ENCODE data around the gene GLI1.

Gene GLI1

DNA sequence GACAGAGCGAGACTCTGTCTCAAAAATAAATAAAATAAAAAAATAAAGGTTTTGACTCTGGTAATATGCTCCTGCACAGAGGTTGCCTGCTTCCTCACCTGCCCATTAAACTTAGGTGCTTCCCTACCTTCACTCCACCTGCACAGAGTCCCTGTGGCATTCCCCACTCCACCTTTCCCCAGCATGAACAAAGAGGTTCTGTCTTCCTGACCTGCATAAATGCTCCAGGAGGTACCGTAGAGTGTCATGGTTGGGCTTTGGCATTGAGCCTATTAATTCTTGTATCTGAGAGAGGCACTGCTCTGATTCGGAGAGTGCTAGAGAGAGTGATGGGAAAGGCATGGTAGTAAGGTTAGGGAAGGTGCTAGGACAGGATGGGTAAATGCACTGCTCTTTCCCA is 13.8 kb downstream of the GLI1 start:
- DNase-seq (ENCODE audit: insufficient read length) (no peak), FAIRE-seq (no peak)
- TF ChIP-seq POLR2A (IDR thresholded peaks at IDR 0.05; ENCODE audit: low read depth, low read length), result no peak
- no peak for TF ChIP-seq POLR2AphosphoS5 (IDR thresholded peaks at IDR 0.05; ENCODE audit: low read depth, low read length)
- TF ChIP-seq TAF1 (IDR thresholded peaks at IDR 0.05; ENCODE audit: borderline replicate concordance, low read depth, low read length), result no peak

DNA sequence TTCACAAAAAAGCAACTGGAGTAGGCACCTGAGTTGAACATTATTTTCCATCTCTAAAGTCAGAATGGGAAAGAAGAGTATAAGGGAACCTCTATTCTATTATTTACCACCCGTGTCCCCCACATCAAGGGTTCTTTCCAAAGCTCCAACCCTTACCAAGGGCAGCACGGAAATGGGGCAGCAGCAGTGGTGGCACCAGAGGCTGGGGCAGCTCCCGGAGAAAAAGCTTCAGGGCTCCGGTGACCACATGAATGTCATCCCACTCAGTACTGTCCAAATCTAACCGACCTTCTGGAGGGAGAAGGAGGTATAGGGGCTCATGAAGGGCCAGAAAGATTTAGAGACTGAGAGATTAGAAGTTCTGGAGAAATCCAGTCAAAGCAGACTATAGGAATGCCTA is 14.3 kb downstream of the GLI1 start:
- TF ChIP-seq POLR2AphosphoS5 (IDR thresholded peaks at IDR 0.05; ENCODE audit: low read depth, low read length) (no peak), POLR2A (IDR thresholded peaks at IDR 0.05; ENCODE audit: low read depth, low read length) (no peak), TAF1 (IDR thresholded peaks at IDR 0.05; ENCODE audit: borderline replicate concordance, low read depth, low read length) (no peak)
- DNase-seq (ENCODE audit: insufficient read length), result no peak
- no peak for FAIRE-seq

DNA sequence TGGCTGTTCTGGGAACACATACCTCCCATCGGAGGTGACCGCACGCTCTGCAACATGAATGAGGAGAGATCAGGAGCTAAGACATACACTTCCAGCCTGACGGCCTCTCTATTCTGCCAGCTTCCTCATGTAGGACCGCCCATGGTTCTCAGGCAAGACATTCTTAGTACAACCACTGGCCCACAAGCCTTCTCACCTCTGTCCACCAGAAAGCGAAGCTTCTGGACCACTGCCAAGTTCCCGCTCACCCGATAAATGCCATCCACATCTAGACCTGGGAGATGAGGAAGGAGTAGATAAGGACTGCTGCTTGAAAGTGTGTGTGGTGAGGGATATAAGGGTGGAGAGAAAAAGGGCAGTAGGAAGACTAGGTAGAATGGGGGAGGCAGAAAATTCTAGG is 14.8 kb downstream of the GLI1 start:
- DNase-seq (ENCODE audit: insufficient read length), result no peak
- no peak for TF ChIP-seq TAF1 (IDR thresholded peaks at IDR 0.05; ENCODE audit: borderline replicate concordance, low read depth, low read length)
- no peak for TF ChIP-seq POLR2A (IDR thresholded peaks at IDR 0.05; ENCODE audit: low read depth, low read length)
- no peak for FAIRE-seq

DNA sequence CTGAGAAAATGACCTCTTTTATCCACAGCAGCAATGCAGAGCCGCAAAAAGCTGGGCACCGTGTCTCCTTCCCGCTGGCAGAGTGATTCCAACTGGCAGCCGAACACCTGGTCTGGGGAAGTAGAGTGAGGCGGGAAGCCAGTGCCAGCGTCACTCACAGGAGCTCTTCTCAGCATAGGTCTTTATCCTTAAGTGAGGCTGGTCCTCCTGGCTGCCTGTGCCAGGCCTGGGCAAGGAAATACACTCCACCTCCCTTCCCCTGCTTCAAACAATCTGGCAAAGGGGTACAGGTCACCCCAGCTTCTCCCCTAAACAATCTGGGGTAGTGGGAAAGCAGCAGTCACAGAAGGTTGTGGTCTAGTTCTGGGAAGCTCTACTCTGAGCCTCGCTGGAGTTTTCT is 15.3 kb downstream of the GLI1 start:
- TF ChIP-seq TAF1 (IDR thresholded peaks at IDR 0.05; ENCODE audit: borderline replicate concordance, low read depth, low read length) (no peak), POLR2A (IDR thresholded peaks at IDR 0.05; ENCODE audit: low read depth, low read length) (no peak), POLR2AphosphoS5 (IDR thresholded peaks at IDR 0.05; ENCODE audit: low read depth, low read length) (no peak)
- no peak for FAIRE-seq
- DNase-seq (ENCODE audit: insufficient read length), result no peak

DNA sequence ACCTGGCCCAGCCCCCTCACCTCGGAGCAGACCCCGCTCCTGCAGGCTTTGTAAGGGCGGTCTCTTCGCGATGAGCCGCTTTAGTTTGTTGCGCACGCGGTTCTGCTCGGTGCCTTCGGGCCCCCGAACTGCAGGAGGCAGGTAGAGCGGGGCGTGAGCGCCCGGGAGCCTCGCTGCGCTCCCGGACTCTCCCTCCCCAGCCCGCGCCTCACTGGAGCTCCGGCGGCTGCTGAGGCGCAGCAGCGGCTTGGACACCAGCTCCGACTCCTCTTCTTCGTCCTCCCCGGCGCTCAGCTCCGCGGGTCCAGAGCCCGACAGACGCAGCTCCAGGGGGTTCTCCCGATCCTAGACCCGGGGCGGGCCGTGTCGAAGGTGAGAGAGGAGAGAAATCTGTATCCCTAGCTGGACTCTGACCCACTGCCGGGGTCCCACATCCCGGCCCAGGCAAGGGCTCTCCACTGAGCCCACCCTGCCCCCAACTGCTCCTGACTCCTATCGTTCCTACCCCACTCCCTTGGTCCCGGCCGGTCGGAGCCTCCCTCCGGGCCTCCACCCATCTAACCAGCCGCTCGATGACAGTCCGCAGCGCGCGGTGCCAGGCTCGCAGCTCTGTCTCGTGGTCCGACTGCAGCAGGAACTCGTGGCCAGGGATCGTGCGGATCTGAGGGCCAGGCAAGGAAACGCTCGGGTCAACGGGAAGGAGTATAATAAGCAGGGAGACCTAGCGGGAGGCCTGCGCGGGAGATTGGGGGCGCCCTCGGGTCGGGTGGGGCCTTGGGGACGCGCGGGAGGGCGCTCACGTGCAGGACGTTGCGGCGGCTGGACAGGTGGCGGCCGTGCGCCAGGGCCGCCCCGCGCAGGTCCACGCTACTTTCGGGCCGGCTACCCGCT is 15.9 kb downstream of the GLI1 start:
- DNase-seq (ENCODE audit: insufficient read length) (no peak), FAIRE-seq (no peak)
- no peak for TF ChIP-seq POLR2A (IDR thresholded peaks at IDR 0.05; ENCODE audit: low read depth, low read length)
- no peak for TF ChIP-seq POLR2AphosphoS5 (IDR thresholded peaks at IDR 0.05; ENCODE audit: low read depth, low read length)
- no peak for TF ChIP-seq TAF1 (IDR thresholded peaks at IDR 0.05; ENCODE audit: borderline replicate concordance, low read depth, low read length)

DNA sequence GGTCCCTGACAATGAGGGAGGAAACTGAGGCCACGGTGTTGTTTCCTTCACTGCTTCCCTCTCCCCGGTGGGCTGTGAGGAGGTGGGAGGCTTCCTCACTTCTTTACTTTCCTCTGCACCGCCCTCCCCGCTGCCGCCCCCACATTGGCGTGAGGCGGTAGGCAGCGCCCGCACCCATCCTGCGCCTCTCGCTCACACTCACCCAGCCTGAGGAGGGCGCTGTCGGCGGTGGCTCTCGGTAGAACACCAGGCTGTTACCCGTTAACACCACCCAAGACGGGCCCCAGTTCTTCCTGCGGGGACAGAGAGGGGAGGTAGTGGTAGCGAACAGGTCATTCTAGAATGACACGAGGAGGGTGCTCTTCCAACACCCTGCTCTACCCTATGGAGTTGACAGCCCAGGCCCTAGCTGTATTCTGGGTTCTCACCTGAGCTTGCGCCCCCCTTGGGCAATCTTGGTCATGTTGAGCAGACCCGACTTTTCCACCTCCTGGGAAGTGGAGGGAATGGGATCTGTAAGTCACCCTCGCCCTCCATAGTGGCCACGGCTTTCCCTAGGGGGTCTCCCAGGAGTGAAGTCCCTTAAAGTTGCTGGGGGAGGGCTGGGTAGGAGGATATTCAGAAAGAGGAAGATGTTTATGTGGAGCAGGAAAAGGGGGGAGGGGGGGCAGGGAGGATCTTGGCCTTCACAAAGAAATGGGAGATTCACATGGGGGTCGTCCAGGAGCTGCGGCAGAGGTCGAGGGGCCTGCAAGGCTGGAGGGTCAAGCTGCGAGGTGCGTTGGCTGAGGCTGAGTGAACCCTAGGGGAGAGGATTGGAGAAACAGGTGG is 16.8 kb downstream of the GLI1 start:
- peak; percentile 99 for FAIRE-seq
- TF ChIP-seq POLR2AphosphoS5 (IDR thresholded peaks at IDR 0.05; ENCODE audit: low read depth, low read length) (peak; percentile 45; the same call in 1 of the 2 replicates), POLR2A (IDR thresholded peaks at IDR 0.05; ENCODE audit: low read depth, low read length) (peak; percentile 54), TAF1 (IDR thresholded peaks at IDR 0.05; ENCODE audit: borderline replicate concordance, low read depth, low read length) (no peak)
- peak; percentile 83 for DNase-seq (ENCODE audit: insufficient read length)

DNA sequence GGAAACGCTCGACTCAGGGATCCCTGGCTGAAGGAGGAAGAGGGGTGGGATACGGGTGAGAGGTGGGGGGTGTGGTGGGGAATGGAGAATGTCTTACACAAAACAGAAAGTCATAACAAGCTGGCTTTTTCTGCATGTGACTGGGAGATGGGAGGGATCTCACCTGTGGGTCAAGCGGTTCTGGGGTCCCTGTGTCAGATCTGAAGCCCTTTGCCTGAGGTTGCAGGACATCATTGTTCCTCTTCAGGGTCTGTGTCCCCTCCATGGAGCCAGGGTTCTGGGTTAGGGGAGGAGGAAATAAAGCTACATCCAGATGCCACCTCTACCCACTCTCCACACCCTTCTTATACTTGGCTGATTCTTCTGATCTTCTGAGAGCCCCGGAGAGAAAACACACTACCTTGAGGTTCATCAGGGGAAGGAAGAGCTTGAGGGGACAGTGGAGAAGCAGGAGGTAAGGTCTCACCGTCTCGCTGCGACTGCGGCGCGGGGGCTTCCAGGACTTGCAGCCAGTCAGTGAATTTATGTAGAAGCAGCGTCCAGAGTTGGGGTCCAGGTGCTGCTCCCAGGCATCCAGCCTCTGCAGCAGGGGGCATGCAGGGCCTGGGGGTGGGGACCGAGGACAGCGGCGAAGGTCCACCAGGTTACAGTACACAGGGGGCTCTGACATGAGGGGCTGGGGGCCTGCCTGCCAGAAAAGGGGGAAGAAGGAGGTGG is 17.6 kb downstream of the GLI1 start:
- TF ChIP-seq TAF1 (IDR thresholded peaks at IDR 0.05; ENCODE audit: borderline replicate concordance, low read depth, low read length) (no peak), POLR2AphosphoS5 (IDR thresholded peaks at IDR 0.05; ENCODE audit: low read depth, low read length) (no peak), POLR2A (IDR thresholded peaks at IDR 0.05; ENCODE audit: low read depth, low read length) (no peak)
- DNase-seq (ENCODE audit: insufficient read length), result no peak
- peak; percentile 58 for FAIRE-seq

DNA sequence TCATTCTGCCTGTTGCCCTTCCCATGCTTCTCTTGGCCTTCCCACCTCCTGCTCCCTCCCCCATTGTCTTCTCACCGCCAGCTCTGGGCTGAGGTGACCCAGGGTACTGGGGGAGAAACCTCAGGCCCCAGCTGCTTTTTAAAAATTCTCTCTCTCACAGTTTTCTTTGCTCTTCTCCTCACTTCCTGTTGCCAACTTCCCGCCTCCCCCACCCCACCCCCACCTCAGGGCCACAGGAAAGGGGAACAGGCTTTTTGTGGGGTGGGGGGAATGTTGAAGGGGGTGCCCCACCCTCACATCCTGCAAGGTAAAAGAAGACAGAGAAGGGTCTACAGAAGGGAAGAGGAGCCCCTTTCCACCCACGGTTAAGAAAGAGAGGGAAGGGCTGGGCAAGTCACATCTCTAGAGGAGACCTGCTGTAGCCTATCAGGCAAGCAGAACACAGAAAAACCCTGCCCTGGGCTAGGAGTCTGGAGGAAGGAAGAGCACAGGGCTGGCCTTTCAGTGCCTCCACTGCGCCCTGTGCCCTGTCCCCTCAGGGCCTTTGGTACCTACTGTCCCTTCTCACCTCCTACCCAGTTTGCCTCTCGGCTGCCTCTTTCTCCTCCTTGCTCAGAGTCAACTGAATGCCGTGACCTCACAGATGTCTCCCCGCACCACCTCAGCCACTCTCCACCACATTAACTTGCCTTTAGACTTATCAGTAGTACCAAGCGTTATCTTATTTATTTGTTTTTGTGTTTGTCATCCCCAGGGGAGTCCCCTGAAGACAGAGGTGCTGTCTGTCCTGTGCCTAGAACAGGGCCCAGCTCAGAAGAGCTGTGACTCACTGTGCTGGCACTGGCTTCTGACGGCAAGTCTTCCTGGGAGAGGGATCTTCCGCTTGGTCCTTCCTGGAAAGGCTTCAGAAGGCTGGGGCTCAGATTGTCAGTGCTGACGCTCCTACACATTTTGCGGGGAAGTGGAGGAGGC is 18.4 kb downstream of the GLI1 start:
- peak; percentile 89 for FAIRE-seq
- DNase-seq (ENCODE audit: insufficient read length), result peak; percentile 55
- TF ChIP-seq POLR2AphosphoS5 (IDR thresholded peaks at IDR 0.05; ENCODE audit: low read depth, low read length) (peak; percentile 78), TAF1 (IDR thresholded peaks at IDR 0.05; ENCODE audit: borderline replicate concordance, low read depth, low read length) (no peak), POLR2A (IDR thresholded peaks at IDR 0.05; ENCODE audit: low read depth, low read length) (peak; percentile 58; the same call in 1 of the 2 replicates)

DNA sequence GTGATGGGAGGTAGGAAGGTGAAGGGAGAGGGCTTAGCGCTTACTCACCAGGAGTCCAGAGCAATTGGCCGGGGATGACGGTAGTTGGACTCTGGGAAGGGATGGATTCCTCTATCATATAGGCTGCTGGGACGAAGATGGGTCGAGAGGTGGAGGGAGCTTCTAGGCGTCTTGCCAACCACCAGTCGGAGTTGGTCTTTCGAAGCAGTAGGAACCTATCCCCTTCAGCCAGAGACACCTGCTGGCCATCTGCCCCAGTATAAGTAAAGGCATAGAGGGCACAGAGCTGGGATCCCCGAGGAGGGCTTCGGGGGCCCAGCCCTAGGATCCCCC is 19.4 kb downstream of the GLI1 start:
- peak; percentile 78 for FAIRE-seq
- no peak for DNase-seq (ENCODE audit: insufficient read length)
- TF ChIP-seq TAF1 (IDR thresholded peaks at IDR 0.05; ENCODE audit: borderline replicate concordance, low read depth, low read length) (no peak), POLR2A (IDR thresholded peaks at IDR 0.05; ENCODE audit: low read depth, low read length) (no peak), POLR2AphosphoS5 (IDR thresholded peaks at IDR 0.05; ENCODE audit: low read depth, low read length) (no peak)

DNA sequence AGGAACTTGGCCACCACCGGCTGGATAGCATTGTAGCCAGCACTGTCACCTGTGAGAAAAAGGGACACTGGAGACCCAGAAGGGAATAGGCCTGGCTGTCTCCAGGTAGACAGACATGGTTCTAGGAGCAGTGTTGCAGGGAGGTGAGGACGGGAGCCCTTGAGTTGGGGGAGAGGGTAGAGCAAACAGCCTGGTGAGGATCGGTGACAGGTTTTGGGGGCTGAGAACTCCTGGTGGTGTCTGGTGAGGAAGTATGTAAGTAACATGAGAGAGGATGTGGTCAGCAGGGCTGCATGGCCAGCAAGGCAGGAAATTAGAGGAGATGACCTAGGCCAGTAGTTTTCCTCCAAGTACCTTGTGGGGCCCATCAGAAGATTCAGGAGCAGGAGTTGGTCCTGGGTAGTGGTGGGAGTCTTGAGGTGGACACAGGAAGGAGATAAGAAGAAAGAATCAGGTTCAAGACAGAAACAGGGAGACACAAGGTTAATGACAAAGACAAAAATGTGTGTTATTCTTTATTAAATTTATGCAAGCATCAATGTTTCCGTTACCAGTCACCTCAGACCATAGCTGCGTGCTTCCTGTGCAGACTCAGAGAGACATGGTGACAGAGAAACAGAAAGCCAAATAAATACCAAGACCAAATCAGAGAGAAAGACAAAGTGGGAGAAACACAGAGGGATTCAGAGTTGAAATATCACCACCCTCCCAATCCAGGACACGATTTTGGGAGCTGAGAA is 20.0 kb downstream of the GLI1 start, which contains the start of gene ARHGAP9:
ARHGAP9 (minus strand) TSS at position 491 of the 740 bp plus-strand sequence; CDS start at position 31, 460 bp downstream.
- peak; percentile 88 for FAIRE-seq
- peak; percentile 58 for TF ChIP-seq POLR2A (IDR thresholded peaks at IDR 0.05; ENCODE audit: low read depth, low read length)
- no peak for TF ChIP-seq TAF1 (IDR thresholded peaks at IDR 0.05; ENCODE audit: borderline replicate concordance, low read depth, low read length)
- DNase-seq (ENCODE audit: insufficient read length), result no peak

Measured in GM12892 (cell line).